H1 (cell line): ENCODE results near the gene SLC24A4. TPM values are rescaled to one million over a fixed set of nuclear protein-coding genes. Genes with fewer than 3 reads are reported as not detected.

Experiments used
- BACH1 ChIP-seq: IDR thresholded peaks from 2 replicates; pipeline ENCODE4 v1.6.1; 2012; ENCODE audit warnings: low read length, improper control_type of control experiment
- EP300 ChIP-seq, 2 experiments: IDR thresholded peaks; 1 replicate in 1 of 2; 2 replicates in 1 of 2; pipeline ENCODE4 v1.6.1; 2011 to 2012; ENCODE audit warnings: low read depth in 2 of 2, low read length in 2 of 2, mild to moderate bottlenecking in 2 of 2, borderline replicate concordance in 1 of 2, inconsistent platforms in 1 of 2, moderate library complexity in 1 of 2
- GABPA ChIP-seq: IDR thresholded peaks from 2 replicates; pipeline ENCODE4 v1.6.1; 2011; ENCODE audit warnings: mild to moderate bottlenecking, low read length, moderate library complexity, borderline replicate concordance; ENCODE audit not compliant: insufficient read depth
- KDM4A ChIP-seq: IDR thresholded peaks from one replicate; pipeline ENCODE4 v1.7.1; 2012; ENCODE audit warnings: low read depth, mild to moderate bottlenecking, moderate library complexity, low read length, inconsistent platforms; ENCODE audit not compliant: severe bottlenecking
- MAFK ChIP-seq: IDR thresholded peaks from 2 replicates; pipeline ENCODE4 v1.6.1; 2012; ENCODE audit warnings: low read depth, mild to moderate bottlenecking, improper control_type of control experiment, low read length
- RBBP5 ChIP-seq: IDR thresholded peaks from 2 replicates; pipeline ENCODE4 v1.7.1; 2012; ENCODE audit warnings: low read depth, mild to moderate bottlenecking, inconsistent platforms, low read length, moderate library complexity, borderline replicate concordance
- TEAD4 ChIP-seq: IDR thresholded peaks from 2 replicates; pipeline ENCODE4 v1.6.1; 2012; ENCODE audit warnings: low read depth, low read length, inconsistent platforms, mixed read lengths
- polyA plus RNA-seq, 7 experiments: library from polyadenylated mRNA; depleted of rRNA in 3 of 7; stranded (reverse) in 5 of 7; unstranded in 2 of 7; fragments of >200 nt in 5 of 7; fragments of 200-250 nt in 2 of 7; gene quantifications; 1 replicate in 5 of 7; 2 replicates in 1 of 7; 4 replicates in 1 of 7; pipeline versions ENCODE4 v1.2.1 to v1.2.3, GENCODE V29; 2011 to 2013; ENCODE audit warnings: missing spikeins in 2 of 7, mixed read lengths in 2 of 7
- total RNA-seq: library from RNA; stranded (reverse); fragmentation: NEBNext Ultra II Directional; extraction: Animal tissue kit (Norgen Biotek cat#: 25700); gene quantifications from 2 replicates; pipeline ENCODE4 v1.2.1, GENCODE V29; 2021

The SLC24A4 gene
- total and polyA plus RNA-seq, 2 of the 8 experiments (the other 6 are each of a cell fraction or from before 2014, with no cell fraction given) = 0.27 to 0.89 TPM

DNA sequence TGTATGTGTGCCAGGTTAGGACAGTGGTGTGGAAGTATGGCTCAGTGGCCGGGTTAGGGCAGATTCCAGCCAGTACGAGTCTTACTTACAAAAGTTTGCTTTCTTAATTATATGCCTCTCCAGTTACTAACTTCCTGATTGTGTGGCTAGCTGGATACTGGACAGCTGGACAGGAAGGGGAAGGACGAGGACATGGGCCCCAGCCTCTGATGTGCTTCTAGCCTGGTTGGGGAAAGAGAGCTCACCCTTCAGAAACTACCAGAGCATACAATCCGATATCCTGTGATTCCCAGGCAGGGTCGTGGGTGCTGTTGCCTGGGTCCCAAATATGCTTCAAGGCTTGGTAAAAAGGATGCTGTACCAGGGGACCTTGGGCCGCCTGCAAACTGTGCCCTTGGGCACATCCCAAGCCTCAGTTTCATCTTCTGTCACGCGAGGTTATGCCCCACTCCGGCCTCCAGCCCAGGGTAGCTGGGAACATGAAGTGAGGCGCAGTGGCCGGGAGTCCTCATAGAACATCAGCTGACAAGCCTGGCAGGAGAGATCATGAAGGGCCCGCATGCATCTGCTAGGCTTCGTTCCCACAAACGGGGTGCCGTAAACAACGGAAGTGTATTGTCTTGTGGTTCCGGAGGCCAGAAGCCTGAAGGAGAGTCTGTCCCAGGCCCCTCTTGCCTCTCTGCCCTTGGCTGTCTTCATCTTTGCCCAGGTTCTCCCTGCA lies 167.4 kb downstream of the SLC24A4 start (continued):
- TF ChIP-seq GABPA (no peak), BACH1 (no peak), KDM4A (no peak), TEAD4 (no peak), RBBP5 (no peak), MAFK (no peak), EP300 (IDR thresholded peaks at IDR 0.05; ENCODE audit: borderline replicate concordance in 1 of 2, low read depth in 2 of 2, low read length in 2 of 2) (no peak)
- TF ChIP-seq, all 59 proteins: peak for 0
